PC-3 (cell line): ENCODE measurements around the gene NTM. TPM values are rescaled to one million over a fixed set of nuclear protein-coding genes. Genes with fewer than 3 reads are reported as not detected.

Source experiments
- ATAC-seq: fragments of 200-7000 bp; cut with Tn5 transposase; 2 replicates; pipeline ENCODE4 v1.9.1; 2020; ENCODE audit warnings: mild to moderate bottlenecking, moderate library complexity
- BruUV-seq: library from RNA; stranded (reverse); fragments of 400-500 nt; replicated peaks from 2 replicates; lab custom pipeline; 2021; lab: Mats Ljungman, UMichigan
- CTCF ChIA-PET: fragments of 300-600 bp; sonication (Branson Sonifier 250); formaldehyde crosslinking; loops from one replicate; lab custom pipeline; 2022; ENCODE audit warnings: antibody characterized with exemption; lab: Charles Lee
- POLR2A ChIA-PET: fragments of 300-600 bp; sonication (Branson Sonifier 250); formaldehyde crosslinking; loops from one replicate; lab custom pipeline; 2022; ENCODE audit warnings: antibody characterized with exemption; ENCODE audit not compliant: unreplicated experiment; lab: Charles Lee
- DNase-seq: peaks from one replicate; pipeline ENCODE4 v3.0.0-alpha.2; 2015
- H2AFZ ChIP-seq: fragments of 300-600 bp; sonication (generic); 2 replicates; pipeline ENCODE4 v1.6.0; 2016; ENCODE audit warnings: antibody characterized with exemption, low read length
- H3F3A ChIP-seq: fragments of 300-600 bp; sonication (generic); one replicate; pipeline ENCODE4 v1.6.0; 2017; ENCODE audit warnings: antibody characterized with exemption, low read length, control low read depth, mild to moderate bottlenecking; ENCODE audit not compliant: unreplicated experiment
- H3K27ac ChIP-seq: fragments of 300-600 bp; sonication (generic); 2 replicates; pipeline ENCODE4 v1.5.1; 2016; ENCODE audit warnings: mild to moderate bottlenecking, low read length
- H3K27me3 ChIP-seq: fragments of 300-600 bp; sonication (generic); 2 replicates; pipeline ENCODE4 v1.6.1; 2016; ENCODE audit warnings: low read length, mixed read lengths
- H3K36me3 ChIP-seq: fragments of 300-600 bp; sonication (generic); 2 replicates; pipeline ENCODE4 v1.6.1; 2016; ENCODE audit warnings: low read depth, mixed run types, low read length, mixed read lengths
- H3K4me1 ChIP-seq: fragments of 300-600 bp; sonication (generic); 2 replicates; pipeline ENCODE4 v1.5.1; 2016; ENCODE audit warnings: low read length; ENCODE audit not compliant: insufficient read depth
- H3K4me2 ChIP-seq: fragments of 300-600 bp; sonication (generic); 2 replicates; pipeline ENCODE4 v1.6.0; 2016; ENCODE audit warnings: low read length
- H3K4me3 ChIP-seq: fragments of 300-600 bp; sonication (generic); 2 replicates; pipeline ENCODE4 v1.5.1; 2016; ENCODE audit warnings: mild to moderate bottlenecking, low read length, mixed read lengths
- H3K79me2 ChIP-seq: fragments of 300-600 bp; sonication (generic); 2 replicates; pipeline ENCODE4 v1.6.1; 2017; ENCODE audit warnings: low read length, mixed read lengths
- H3K9ac ChIP-seq: fragments of 300-600 bp; sonication (generic); 2 replicates; pipeline ENCODE4 v1.6.0; 2016; ENCODE audit warnings: mild to moderate bottlenecking, low read length
- H3K9me2 ChIP-seq: fragments of 300-600 bp; sonication (generic); replicated peaks from 2 replicates; pipeline ENCODE4 v1.6.1; 2016; ENCODE audit warnings: mixed run types, low read length, mixed read lengths
- H3K9me3 ChIP-seq: fragments of 300-600 bp; sonication (generic); 2 replicates; pipeline ENCODE4 v1.6.1; 2016; ENCODE audit warnings: low read length, mixed read lengths
- H4K20me1 ChIP-seq: fragments of 300-600 bp; sonication (generic); 2 replicates; pipeline ENCODE4 v1.6.1; 2016; ENCODE audit warnings: low read length, mixed read lengths
- CTCF ChIP-seq: fragments of 300-600 bp; sonication (generic); conservative IDR thresholded peaks from 2 replicates; pipeline ENCODE4 v1.5.1; 2017; ENCODE audit warnings: antibody characterized with exemption, low read depth, mild to moderate bottlenecking, low read length
- EZH2 ChIP-seq: fragments of 300-600 bp; sonication (generic); IDR thresholded peaks from one replicate; pipeline ENCODE4 v1.6.1; 2017; ENCODE audit warnings: antibody characterized with exemption, mild to moderate bottlenecking, low read length; ENCODE audit not compliant: unreplicated experiment
- EZH2phosphoT487 ChIP-seq: fragments of 300-600 bp; sonication (generic); IDR thresholded peaks from 2 replicates; pipeline ENCODE4 v1.6.1; 2018; ENCODE audit warnings: mild to moderate bottlenecking, antibody characterized with exemption, low read length, borderline replicate concordance
- intact Hi-C: fragments of 100-400 bp; cut with micrococcal nuclease; formaldehyde crosslinking; loops from 2 replicates; pipeline ENCODE4 v1.9.0; 2023
- total RNA-seq: library from RNA; depleted of rRNA; stranded (reverse); fragments of >200 nt; gene quantifications from 2 replicates; pipeline ENCODE4 v1.2.3, GENCODE V29; 2014

NTM gene
- total RNA-seq, 1 experiment from 2014 or later, result not detected

- CTCF ChIA-PET, result no interaction called here
- H3K9me3 ChIP-seq, result no peaks in the 10 kb centered on the region
- no peaks in the 10 kb centered on the region for H3K9me2 ChIP-seq
- no peaks in the 10 kb centered on the region for H3K79me2 ChIP-seq
- H3K9ac ChIP-seq, result no peak overlapping the region
- ATAC-seq (no peak), DNase-seq (no peak)
- TF ChIP-seq EZH2, result no peak
- no peak for TF ChIP-seq EZH2phosphoT487
- TF ChIP-seq CTCF, result no peak
- POLR2A ChIA-PET, result no interaction called here
- H3K27ac ChIP-seq, result no peak overlapping the region
- no peak overlapping the region for H3K4me2 ChIP-seq
- H3K4me3 ChIP-seq, result no peak overlapping the region
- H2AFZ ChIP-seq, result no peak overlapping the region
- no peaks in the 10 kb centered on the region for H3F3A ChIP-seq
- no peaks in the 10 kb centered on the region for H3K4me1 ChIP-seq
- intact Hi-C loops, result no loop called here
- H3K27me3 ChIP-seq, result peaks cover 36% of the 10 kb centered on the region
- no peaks in the 10 kb centered on the region for H3K36me3 ChIP-seq
- no TSS peak for BruUV-seq
- no peaks in the 10 kb centered on the region for H4K20me1 ChIP-seq
Observed at GRCh38 chr11:131518305-131518838, 148.0 kb downstream of the NTM start.

- H3K9ac ChIP-seq, result no peak overlapping the region
- no peak overlapping the region for H3K4me2 ChIP-seq
- BruUV-seq, result no TSS peak
- ChIA-PET POLR2A (no interaction called here), CTCF (no interaction called here)
- H4K20me1 ChIP-seq, result no peaks in the 10 kb centered on the region
- H3K79me2 ChIP-seq, result no peaks in the 10 kb centered on the region
- no peaks in the 10 kb centered on the region for H3K9me3 ChIP-seq
- intact Hi-C loops, result no loop called here
- H3K4me3 ChIP-seq, result no peak overlapping the region
- no peaks in the 10 kb centered on the region for H3K4me1 ChIP-seq
- no peaks in the 10 kb centered on the region for H3K36me3 ChIP-seq
- peaks cover 45% of the 10 kb centered on the region for H3K27me3 ChIP-seq
- no peak for ATAC-seq
- no peak overlapping the region for H2AFZ ChIP-seq
- no peak for TF ChIP-seq EZH2
- TF ChIP-seq CTCF, result no peak
- no peaks in the 10 kb centered on the region for H3F3A ChIP-seq
- H3K9me2 ChIP-seq, result no peaks in the 10 kb centered on the region
- no peak overlapping the region for H3K27ac ChIP-seq
- no peak for DNase-seq
Observed at GRCh38 chr11:131522851-131523250, 152.4 kb downstream of the NTM start.

- no peak overlapping the region for H3K4me2 ChIP-seq
- no peaks in the 10 kb centered on the region for H4K20me1 ChIP-seq
- H2AFZ ChIP-seq, result no peak overlapping the region
- DNase-seq (no peak), ATAC-seq (no peak)
- BruUV-seq, result no TSS peak
- intact Hi-C loops, result no loop called here
- POLR2A ChIA-PET, result no interaction called here
- no peaks in the 10 kb centered on the region for H3K79me2 ChIP-seq
- H3K9me2 ChIP-seq, result no peaks in the 10 kb centered on the region
- CTCF ChIA-PET, result no interaction called here
- peaks cover 70% of the 10 kb centered on the region for H3K27me3 ChIP-seq
- H3K4me1 ChIP-seq, result no peaks in the 10 kb centered on the region
- no peak for TF ChIP-seq CTCF
- TF ChIP-seq EZH2phosphoT487, result no peak
- no peak for TF ChIP-seq EZH2
- no peaks in the 10 kb centered on the region for H3K36me3 ChIP-seq
- no peak overlapping the region for H3K9ac ChIP-seq
- H3F3A ChIP-seq, result no peaks in the 10 kb centered on the region
- no peak overlapping the region for H3K4me3 ChIP-seq
- no peaks in the 10 kb centered on the region for H3K9me3 ChIP-seq
- no peak overlapping the region for H3K27ac ChIP-seq
Observed at GRCh38 chr11:131530407-131530806, 160.0 kb downstream of the NTM start.
